HEK293T (cell line): ENCODE results near the gene GABBR2.
A peak's percentile ranks its signal among the peaks of the same experiment; 100 is the strongest.

Experiments used
- CTCF ChIA-PET: fragments of 350-600 bp; formaldehyde crosslinking; extraction: SDS; loops from one replicate; lab custom pipeline; 2021; ENCODE audit warnings: antibody characterized with exemption, inconsistent platforms; lab: Yijun Ruan, JAX
- POLR2A ChIA-PET: fragments of 350-600 bp; formaldehyde crosslinking; extraction: SDS; loops from one replicate; lab custom pipeline; 2020; ENCODE audit warnings: antibody characterized with exemption, inconsistent platforms; lab: Yijun Ruan, JAX
- DNase-seq: peaks from one replicate; pipeline ENCODE4 v3.0.0; 2012; ENCODE audit warnings: mixed read lengths; ENCODE audit errors: extremely low spot score
- ARNT ChIP-seq: fragments of 450-650 bp; IDR thresholded peaks from 2 replicates; pipeline ENCODE4 v1.6.1; 2017; ENCODE audit warnings: mild to moderate bottlenecking
- BHLHE40 ChIP-seq: fragments of 450-650 bp; IDR thresholded peaks from 2 replicates; pipeline ENCODE4 v1.6.1; 2016; ENCODE audit warnings: mild to moderate bottlenecking, moderate library complexity, borderline replicate concordance
- CTBP1 ChIP-seq: fragments of 450-650 bp; IDR thresholded peaks from 2 replicates; pipeline ENCODE4 v1.6.1; 2016; ENCODE audit warnings: borderline replicate concordance
- ELF4 ChIP-seq: fragments of 450-650 bp; IDR thresholded peaks from 2 replicates; pipeline ENCODE4 v1.6.1; 2017; ENCODE audit warnings: antibody characterized with exemption
- FOXA1 ChIP-seq: fragments of 450-650 bp; IDR thresholded peaks from 2 replicates; pipeline ENCODE4 v1.6.1; 2016; ENCODE audit warnings: mild to moderate bottlenecking
- FOXK2 ChIP-seq: fragments of 450-650 bp; IDR thresholded peaks from 2 replicates; pipeline ENCODE4 v1.6.1; 2016; ENCODE audit warnings: mild to moderate bottlenecking
- FOXM1 ChIP-seq: fragments of 450-650 bp; IDR thresholded peaks from 2 replicates; pipeline ENCODE4 v1.6.1; 2017; ENCODE audit warnings: mild to moderate bottlenecking, borderline replicate concordance
- HDGF ChIP-seq: fragments of 450-650 bp; IDR thresholded peaks from 2 replicates; pipeline ENCODE4 v1.6.1; 2017; ENCODE audit warnings: antibody characterized with exemption, borderline replicate concordance
- L3MBTL2 ChIP-seq: fragments of 450-650 bp; conservative IDR thresholded peaks from 2 replicates; pipeline ENCODE4 v1.6.1; 2016; ENCODE audit warnings: mild to moderate bottlenecking
- LEF1 ChIP-seq: fragments of 450-650 bp; IDR thresholded peaks from 2 replicates; pipeline ENCODE4 v1.6.1; 2017; ENCODE audit warnings: mild to moderate bottlenecking, borderline replicate concordance
- NFRKB ChIP-seq: fragments of 450-650 bp; IDR thresholded peaks from 2 replicates; pipeline ENCODE4 v1.6.1; 2016; ENCODE audit warnings: mild to moderate bottlenecking, moderate library complexity
- SP1 ChIP-seq: fragments of 450-650 bp; IDR thresholded peaks from 2 replicates; pipeline ENCODE4 v1.6.1; 2017
- SUZ12 ChIP-seq: fragments of 450-650 bp; IDR thresholded peaks from 2 replicates; pipeline ENCODE4 v1.6.1; 2016; ENCODE audit warnings: mild to moderate bottlenecking
- TARDBP ChIP-seq: fragments of 450-650 bp; IDR thresholded peaks from 2 replicates; pipeline ENCODE4 v1.6.1; 2016
- ZNF384 ChIP-seq: fragments of 450-650 bp; IDR thresholded peaks from 2 replicates; pipeline ENCODE4 v1.6.1; 2016
- TF ChIP-seq, protein P1 (sequence below): fragments of 450-650 bp; IDR thresholded peaks from 2 replicates; pipeline ENCODE4 v1.6.1; 2016

Gene GABBR2

GRCh38 chr9:98264516-98264915, 444.2 kb downstream of the GABBR2 start:
- ChIA-PET CTCF (interaction anchor here (0.6 to 1.8 kb wide), 2 partner anchors 7 to 54 kb away, joined by 3 to 4 read pairs; no protein-coding TSS in a partner anchor), POLR2A (no interaction called here)
- DNase-seq = no peak
- no peak for TF ChIP-seq ARNT
- TF ChIP-seq CTBP1 = no peak
- TF ChIP-seq HDGF = no peak
- TF ChIP-seq SP1 = no peak
- TF ChIP-seq NFRKB = no peak
- TF ChIP-seq TARDBP = no peak
- no peak for TF ChIP-seq LEF1
- no peak for TF ChIP-seq ELF4
- TF ChIP-seq L3MBTL2 = no peak
- TF ChIP-seq FOXM1 = no peak
- no peak for TF ChIP-seq FOXA1
- no peak for TF ChIP-seq FOXK2
- no peak for TF ChIP-seq BHLHE40
- TF ChIP-seq, protein P1, sequence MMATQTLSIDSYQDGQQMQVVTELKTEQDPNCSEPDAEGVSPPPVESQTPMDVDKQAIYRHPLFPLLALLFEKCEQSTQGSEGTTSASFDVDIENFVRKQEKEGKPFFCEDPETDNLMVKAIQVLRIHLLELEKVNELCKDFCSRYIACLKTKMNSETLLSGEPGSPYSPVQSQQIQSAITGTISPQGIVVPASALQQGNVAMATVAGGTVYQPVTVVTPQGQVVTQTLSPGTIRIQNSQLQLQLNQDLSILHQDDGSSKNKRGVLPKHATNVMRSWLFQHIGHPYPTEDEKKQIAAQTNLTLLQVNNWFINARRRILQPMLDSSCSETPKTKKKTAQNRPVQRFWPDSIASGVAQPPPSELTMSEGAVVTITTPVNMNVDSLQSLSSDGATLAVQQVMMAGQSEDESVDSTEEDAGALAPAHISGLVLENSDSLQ = no peak
- no peak for TF ChIP-seq SUZ12
- TF ChIP-seq ZNF384 = no peak

DNA sequence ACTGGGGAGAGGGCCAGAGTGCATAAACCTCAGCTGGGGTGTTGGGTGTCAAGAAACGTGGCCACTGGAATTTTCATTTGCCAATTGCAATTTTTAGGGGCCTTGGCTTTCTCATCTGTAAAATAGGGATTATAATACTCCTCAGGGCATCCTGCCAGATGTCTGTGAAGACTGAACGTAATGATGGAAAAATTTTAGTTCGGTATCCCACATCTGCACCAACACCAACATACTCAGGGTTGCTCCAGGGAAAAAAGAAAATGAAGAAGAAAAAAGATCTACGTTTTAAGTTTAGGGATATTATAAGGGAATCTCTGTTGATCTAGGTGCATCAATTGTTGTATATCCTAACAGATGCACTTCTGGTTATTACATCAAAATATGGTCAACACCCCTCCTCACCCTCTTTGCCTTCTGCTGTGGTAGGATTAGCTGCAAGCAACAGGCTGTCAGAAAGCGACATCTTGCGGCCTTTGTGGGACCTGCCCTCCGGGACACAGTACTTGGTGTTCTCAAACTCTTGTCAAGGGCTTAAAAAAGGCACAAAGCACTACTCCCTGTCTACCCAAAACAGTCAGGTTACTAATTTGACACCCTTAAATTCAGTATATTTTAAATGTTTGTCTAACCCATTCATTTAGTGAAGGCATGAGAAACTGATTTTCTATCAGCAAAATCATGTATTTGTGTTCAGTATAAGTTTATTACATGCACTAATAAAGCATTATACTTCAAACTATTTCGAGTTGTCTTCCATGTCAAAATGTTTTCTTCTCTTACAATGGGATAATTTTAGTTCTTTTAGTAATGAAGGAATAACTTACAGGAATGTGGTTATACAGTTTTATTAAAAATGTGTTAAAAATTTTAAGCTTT, 445.0 kb downstream of the GABBR2 start:
- ChIA-PET CTCF (interaction anchor here (0.7 to 1.8 kb wide), 4 partner anchors 53 to 193 kb away, joined by 3 to 5 read pairs (median 4); partner anchors contain the start of gene TRIM14), POLR2A (no interaction called here)

GRCh38 chr9:98263080-98263479, 445.7 kb downstream of the GABBR2 start:
- ChIA-PET CTCF (interaction anchor here (0.5 to 1.8 kb wide), 5 partner anchors 27 to 193 kb away, joined by 3 to 5 read pairs (median 4); partner anchors contain the start of gene TRIM14), POLR2A (no interaction called here)
- no peak for DNase-seq
- TF ChIP-seq LEF1 (no peak), ZNF384 (no peak), NFRKB (no peak), BHLHE40 (no peak), L3MBTL2 (no peak), ELF4 (no peak), HDGF (no peak)
- TF ChIP-seq, protein P1 = no peak

More for the DNA sequence above, 445.0 kb downstream of the GABBR2 start:
- peak; percentile 76 for DNase-seq
- TF ChIP-seq TARDBP (no peak), BHLHE40 (no peak), SP1 (no peak), NFRKB (no peak), SUZ12 (no peak), FOXA1 (no peak), L3MBTL2 (no peak), CTBP1 (no peak), ARNT (no peak), ELF4 (no peak), HDGF (no peak), FOXM1 (no peak)
- TF ChIP-seq, protein P1 = no peak

DNA sequence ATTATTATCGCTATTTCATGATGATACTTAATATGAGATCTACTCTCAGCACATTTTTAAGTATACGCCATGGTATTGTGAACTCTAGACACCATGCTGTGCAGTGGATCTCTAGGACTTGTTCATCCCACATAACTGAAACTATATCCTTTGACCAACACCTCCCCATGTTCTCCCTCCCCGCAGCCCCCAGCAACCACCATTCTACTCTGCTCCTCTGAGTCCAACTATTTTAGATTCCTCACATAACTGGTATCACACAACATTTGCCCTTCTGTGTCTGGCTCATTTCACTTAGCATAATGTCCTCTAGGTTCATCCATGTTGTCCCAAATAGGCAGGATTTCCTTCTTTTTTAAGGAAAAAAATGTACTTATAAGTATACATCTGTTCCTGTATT, 446.7 kb downstream of the GABBR2 start:
- ChIA-PET CTCF (no interaction called here), POLR2A (no interaction called here)
- TF ChIP-seq FOXK2 = no peak
- no peak for DNase-seq

DNA sequence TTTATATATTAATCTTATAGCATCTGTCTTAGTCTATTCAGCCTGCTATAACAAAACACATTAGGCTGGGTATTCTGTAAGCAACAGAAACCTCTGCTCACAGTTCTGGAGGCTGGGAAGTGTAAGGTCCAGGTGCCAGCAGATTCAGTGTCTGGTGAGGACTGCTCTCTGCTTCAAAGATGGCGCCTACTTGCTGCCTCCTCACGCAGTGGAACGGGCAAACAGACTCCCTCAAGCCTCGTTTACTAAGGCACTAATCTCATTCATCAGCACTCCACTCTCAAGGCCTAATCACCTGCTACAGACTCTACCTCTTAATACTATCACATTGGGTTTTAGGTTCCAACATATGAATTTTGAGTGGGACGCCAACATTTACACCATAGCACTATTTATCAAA, 448.1 kb downstream of the GABBR2 start:
- no peak for DNase-seq

More for the DNA sequence above, 448.1 kb downstream of the GABBR2 start:
- TF ChIP-seq ELF4 (no peak), ZNF384 (no peak), SP1 (no peak), LEF1 (no peak), TARDBP (no peak), BHLHE40 (no peak), ARNT (no peak), SUZ12 (no peak)
- TF ChIP-seq, protein P1 = no peak
- CTCF ChIA-PET = no interaction called here
- POLR2A ChIA-PET = no interaction called here
